HCT116 (cell line): Measurements from ENCODE around the gene DZIP1L. TPM values are rescaled to one million over a fixed set of nuclear protein-coding genes. Genes with fewer than 3 reads are reported as not detected.

ENCODE experiments used
- ATAC-seq: fragments of 200-7000 bp; cut with Tn5 transposase; 2 replicates; pipeline ENCODE4 v1.9.1; 2020; ENCODE audit warnings: mild to moderate bottlenecking, moderate library complexity
- BruUV-seq: library from RNA; stranded (reverse); fragments of 400-500 nt; replicated peaks from 2 replicates; lab custom pipeline; 2021; lab: Mats Ljungman, UMichigan
- CTCF ChIA-PET: fragments of 300-600 bp; sonication (Branson Sonifier 250); formaldehyde crosslinking; loops from one replicate; lab custom pipeline; 2021; ENCODE audit warnings: antibody characterized with exemption; lab: Charles Lee
- POLR2A ChIA-PET: fragments of 300-600, 350-600 bp; sonication (Branson Sonifier 250); formaldehyde crosslinking; loops from one replicate; lab custom pipeline; 2021; ENCODE audit warnings: antibody characterized with exemption; lab: Charles Lee
- RAD21 ChIA-PET, 2 experiments: fragments of 300-600 bp; sonication (Branson Sonifier 250); formaldehyde crosslinking; loops; one replicate each; lab custom pipeline; 2023; ENCODE audit warnings: low total read pairs in 2 of 2; ENCODE audit not compliant: uncharacterized antibody in 2 of 2, unreplicated experiment in 2 of 2, low non-redundant PET in 1 of 2; lab: Charles Lee
- DNase-seq: peaks from one replicate; pipeline ENCODE4 v3.0.0-alpha.2; 2010; ENCODE audit warnings: low read depth, low spot score
- H2AFZ ChIP-seq: fragments of 200-600 bp; shearing (Covaris generic), sonication (generic); 2 replicates; pipeline ENCODE4 v1.6.1; 2017; ENCODE audit warnings: low read depth, mixed run types, mixed read lengths, antibody characterized with exemption, low read length; ENCODE audit not compliant: poor library complexity, severe bottlenecking
- H3K27ac ChIP-seq: 2 replicates; pipeline ENCODE4 v1.5.1; 2012; ENCODE audit warnings: low read depth, low read length
- H3K27me3 ChIP-seq: fragments of 200-600 bp; sonication (generic); 2 replicates; pipeline ENCODE4 v1.6.1; 2016; ENCODE audit warnings: mixed run types, low read length, mixed read lengths; ENCODE audit not compliant: insufficient read depth
- H3K36me3 ChIP-seq, 2 experiments: fragments of 200-500 bp in 1 of 2; fragments of 200-600 bp in 1 of 2; sonication (Bioruptor generic) in 1 of 2; sonication (generic) in 1 of 2; 2 replicates each; pipeline versions ENCODE4 v1.5.1 to v1.6.1; 2014 to 2016; ENCODE audit warnings: low read length in 2 of 2, inconsistent platforms in 1 of 2, mixed read lengths in 1 of 2, mixed run types in 1 of 2; ENCODE audit not compliant: insufficient read depth in 2 of 2, control insufficient read depth in 1 of 2
- H3K4me1 ChIP-seq, 2 experiments: fragments of 200-600 bp in 1 of 2; sonication (generic) in 1 of 2; 2 replicates each; pipeline versions ENCODE4 v1.5.1 to v1.6.1; 2012 to 2017; ENCODE audit warnings: low read length in 2 of 2, inconsistent platforms in 1 of 2, mild to moderate bottlenecking in 1 of 2, mixed read lengths in 1 of 2, mixed run types in 1 of 2, moderate library complexity in 1 of 2; ENCODE audit not compliant: insufficient read depth in 2 of 2, control insufficient read depth in 1 of 2
- H3K4me2 ChIP-seq: fragments of 200-600 bp; sonication (generic); 2 replicates; pipeline ENCODE4 v1.6.1; 2017; ENCODE audit warnings: mixed run types, low read length, mixed read lengths
- H3K4me3 ChIP-seq, 2 experiments: fragments of 200-600 bp in 1 of 2; sonication (generic) in 1 of 2; replicated peaks in 1 of 2; 2 replicates each; pipeline ENCODE4 v1.5.1; 2011 to 2016; ENCODE audit warnings: low read length in 2 of 2, control low read depth in 1 of 2, low read depth in 1 of 2, mild to moderate bottlenecking in 1 of 2, mixed read lengths in 1 of 2, mixed run types in 1 of 2
- H3K79me2 ChIP-seq: fragments of 200-600 bp; sonication (generic); 2 replicates; pipeline ENCODE4 v1.6.1; 2017; ENCODE audit warnings: mild to moderate bottlenecking, mixed run types, low read length, moderate library complexity, mixed read lengths; ENCODE audit not compliant: insufficient read depth
- H3K9ac ChIP-seq: fragments of 200-600 bp; sonication (generic); 2 replicates; pipeline ENCODE4 v1.6.1; 2016; ENCODE audit warnings: low read length, mixed read lengths
- H3K9me2 ChIP-seq: fragments of 200-600 bp; sonication (generic), shearing (Covaris generic); 2 replicates; pipeline ENCODE4 v1.6.1; 2017; ENCODE audit warnings: mixed run types, mild to moderate bottlenecking, moderate library complexity; ENCODE audit not compliant: insufficient read depth
- H3K9me3 ChIP-seq, 2 experiments: fragments of 200-500 bp in 1 of 2; fragments of 200-600 bp in 1 of 2; sonication (Bioruptor generic) in 1 of 2; sonication (generic) in 1 of 2; 2 replicates each; pipeline ENCODE4 v1.6.1; 2014 to 2017; ENCODE audit warnings: low read length in 2 of 2, mixed read lengths in 2 of 2, inconsistent platforms in 1 of 2, low read depth in 1 of 2, mild to moderate bottlenecking in 1 of 2, mixed run types in 1 of 2, moderate library complexity in 1 of 2; ENCODE audit not compliant: control insufficient read depth in 1 of 2, insufficient read depth in 1 of 2
- H4K20me1 ChIP-seq: fragments of 200-600 bp; sonication (generic), shearing (Covaris generic); 2 replicates; pipeline ENCODE4 v1.6.1; 2017; ENCODE audit warnings: mixed run types, mild to moderate bottlenecking, moderate library complexity; ENCODE audit not compliant: insufficient read depth
- CEBPB ChIP-seq: IDR thresholded peaks from 2 replicates; pipeline ENCODE4 v1.6.1; 2012; ENCODE audit warnings: low read depth
- CTCF ChIP-seq, 3 experiments: fragments of 200-600 bp in 1 of 3; sonication (generic) in 1 of 3; IDR thresholded peaks in 2 of 3; conservative IDR thresholded peaks in 1 of 3; 2 replicates each; pipeline ENCODE4 v1.5.1; 2012 to 2017; ENCODE audit warnings: low read depth in 2 of 3, low read length in 2 of 3, antibody characterized with exemption in 1 of 3, borderline replicate concordance in 1 of 3, control low read depth in 1 of 3, mild to moderate bottlenecking in 1 of 3, mixed read lengths in 1 of 3, mixed run types in 1 of 3, moderate library complexity in 1 of 3; ENCODE audit not compliant: insufficient read depth in 1 of 3
- EGR1 ChIP-seq: IDR thresholded peaks from 2 replicates; pipeline ENCODE4 v1.6.1; 2012; ENCODE audit warnings: low read depth
- ELF1 ChIP-seq: IDR thresholded peaks from 2 replicates; pipeline ENCODE4 v1.6.1; 2012; ENCODE audit warnings: low read depth, borderline replicate concordance
- EZH2 ChIP-seq: fragments of 200-600 bp; sonication (generic); IDR thresholded peaks from 2 replicates; pipeline ENCODE4 v1.6.1; 2017; ENCODE audit warnings: antibody characterized with exemption, mixed run types
- EZH2phosphoT487 ChIP-seq: fragments of 200-600 bp; IDR thresholded peaks from 2 replicates; pipeline ENCODE4 v1.6.1; 2018; ENCODE audit warnings: antibody characterized with exemption, borderline replicate concordance
- FOSL1 ChIP-seq: IDR thresholded peaks from 2 replicates; pipeline ENCODE4 v1.6.1; 2012; ENCODE audit warnings: low read depth
- MAX ChIP-seq: IDR thresholded peaks from 2 replicates; pipeline ENCODE4 v1.6.1; 2012
- POLR2AphosphoS5 ChIP-seq: IDR thresholded peaks from 2 replicates; pipeline ENCODE4 v1.6.1; 2011; ENCODE audit warnings: mild to moderate bottlenecking, low read depth, low read length, moderate library complexity
- RAD21 ChIP-seq: IDR thresholded peaks from 2 replicates; pipeline ENCODE4 v1.6.1; 2012; ENCODE audit warnings: low read depth, mild to moderate bottlenecking
- SIN3A ChIP-seq: IDR thresholded peaks from 2 replicates; pipeline ENCODE4 v1.6.1; 2012; ENCODE audit warnings: low read depth
- SP1 ChIP-seq: IDR thresholded peaks from 2 replicates; pipeline ENCODE4 v1.6.1; 2012; ENCODE audit warnings: low read depth
- TCF7L2 ChIP-seq: IDR thresholded peaks from 2 replicates; pipeline ENCODE4 v1.7.0; 2011; ENCODE audit warnings: borderline replicate concordance, inconsistent platforms; ENCODE audit not compliant: insufficient read depth, insufficient read length; ENCODE audit errors: extremely low read depth
- YY1 ChIP-seq: IDR thresholded peaks from 2 replicates; pipeline ENCODE4 v1.6.1; 2011; ENCODE audit warnings: low read length, low read depth, moderate library complexity, mild to moderate bottlenecking; ENCODE audit not compliant: insufficient replicate concordance; ENCODE audit errors: extremely low read depth
- ZBTB33 ChIP-seq: IDR thresholded peaks from 2 replicates; pipeline ENCODE4 v1.6.1; 2011; ENCODE audit warnings: mild to moderate bottlenecking, low read length, moderate library complexity; ENCODE audit not compliant: insufficient replicate concordance; ENCODE audit errors: extremely low read depth
- ZFX ChIP-seq: fragments of 450-650 bp; IDR thresholded peaks from 2 replicates; pipeline ENCODE4 v1.6.1; 2017
- intact Hi-C: fragments of 100-400 bp; cut with micrococcal nuclease; formaldehyde crosslinking; loops from 2 replicates; pipeline ENCODE4 v1.10.0; 2022
- total RNA-seq: library from RNA; stranded (reverse); gene quantifications from one replicate; pipeline ENCODE4 v1.2.1, GENCODE V29; 2021; ENCODE audit not compliant: unreplicated experiment

DZIP1L gene
- total RNA-seq, 1 experiment from 2014 or later, result 9.6 TPM

GRCh38 chr3:138062037-138062436 is 53.4 kb downstream of the DZIP1L start:
- ChIA-PET POLR2A (no interaction called here), RAD21 (no interaction called here), CTCF (no interaction called here)
- H3K4me3 ChIP-seq, result no peak overlapping the region
- no peaks in the 10 kb centered on the region for H3K4me1 ChIP-seq
- no peaks in the 10 kb centered on the region for H3K9me3 ChIP-seq
- no peak for TF ChIP-seq EGR1
- no peak for TF ChIP-seq SIN3A
- no peak for TF ChIP-seq YY1
- no peak for TF ChIP-seq SP1
- no peak overlapping the region for H2AFZ ChIP-seq
- no peak for DNase-seq
- no peaks in the 10 kb centered on the region for H3K27me3 ChIP-seq
- no peak overlapping the region for H3K9ac ChIP-seq
- no peak overlapping the region for H3K4me2 ChIP-seq
- 0 out of 4 replicates have a peak, but pooled peaks cover 0 to 5% of the 10 kb centered on the region in 2 experiments for H3K36me3 ChIP-seq
- H3K27ac ChIP-seq, result no peak overlapping the region
- no peaks in the 10 kb centered on the region for H3K79me2 ChIP-seq
- no peaks in the 10 kb centered on the region for H3K9me2 ChIP-seq
- intact Hi-C loops, result no loop called here
- no peak for ATAC-seq
- no peaks in the 10 kb centered on the region for H4K20me1 ChIP-seq
- no TSS peak for BruUV-seq

GRCh38 chr3:138060792-138061191 is 54.6 kb downstream of the DZIP1L start:
- ChIA-PET POLR2A (no interaction called here), CTCF (no interaction called here), RAD21 (no interaction called here)
- BruUV-seq, result no TSS peak
- H3K4me3 ChIP-seq, result no peak overlapping the region
- ATAC-seq (no peak), DNase-seq (no peak)
- no peak overlapping the region for H3K27ac ChIP-seq
- TF ChIP-seq EGR1 (no peak), ZFX (no peak), EZH2phosphoT487 (no peak), ZBTB33 (no peak), CTCF (IDR thresholded peaks at IDR 0.05 in 2 of 3, conservative IDR thresholded peaks at IDR 0.05 in 1 of 3; ENCODE audit: borderline replicate concordance in 1 of 3, insufficient read depth in 1 of 3, low read depth in 2 of 3, low read length in 2 of 3) (no peak), CEBPB (no peak), FOSL1 (no peak), MAX (no peak), TCF7L2 (no peak), RAD21 (no peak), SP1 (no peak), YY1 (no peak), POLR2AphosphoS5 (no peak), EZH2 (no peak), ELF1 (no peak)
- no peaks in the 10 kb centered on the region for H3K4me1 ChIP-seq
- H3K9me2 ChIP-seq, result no peaks in the 10 kb centered on the region
- H2AFZ ChIP-seq, result no peak overlapping the region
- no peaks in the 10 kb centered on the region for H3K79me2 ChIP-seq
- H3K36me3 ChIP-seq, result 0 out of 4 replicates have a peak, but pooled peaks cover 0 to 5% of the 10 kb centered on the region in 2 experiments
- no peak overlapping the region for H3K9ac ChIP-seq
- H3K4me2 ChIP-seq, result no peak overlapping the region
- H4K20me1 ChIP-seq, result no peaks in the 10 kb centered on the region
- H3K9me3 ChIP-seq, result no peaks in the 10 kb centered on the region
- intact Hi-C loops, result no loop called here
- H3K27me3 ChIP-seq, result no peaks in the 10 kb centered on the region
